Measurements from ENCODE around the gene IFT88. TPM values are rescaled to one million over a fixed set of nuclear protein-coding genes. Genes with fewer than 3 reads are reported as not detected.

IFT88 gene
- total and polyA plus RNA-seq, 4 donors: 8.7 to 59.0 (median 14.6) TPM

- Histone ChIP-seq H3K9ac (ENCODE audit: insufficient read depth in 1 of 2, low read length in 2 of 2) (no peak overlapping the region), H3K4me3 (no peak overlapping the region), H3K36me3 (ENCODE audit: control insufficient read depth in 4 of 4, insufficient read depth in 4 of 4, low read length in 4 of 4) (peaks cover 3 to 16% (median 4%) of the 10 kb centered on the region in 4 donors), H3K4me1 (ENCODE audit: control insufficient read depth in 5 of 5, insufficient read depth in 5 of 5, low read length in 5 of 5) (peaks cover 0 to 4% (median 0%) of the 10 kb centered on the region in 5 donors), H3K27me3 (ENCODE audit: control insufficient read depth in 3 of 3, insufficient read depth in 3 of 3, low read length in 2 of 3) (no peaks in the 10 kb centered on the region), H3K27ac (ENCODE audit: low read depth in 1 of 2, low read length in 1 of 2) (no peak overlapping the region), H3K9me3 (ENCODE audit: control insufficient read depth in 4 of 4, insufficient read depth in 3 of 4, low read length in 3 of 4) (no peaks in the 10 kb centered on the region)
- DNase-seq (no peak), ATAC-seq (ENCODE audit: insufficient read depth, low FRiP score) (no peak)
- 98% methylated on average over 3 of the region's 3 CpGs for WGBS, 2 donors
- TF ChIP-seq CTCF (IDR thresholded peaks at IDR 0.05; ENCODE audit: control extremely low read depth, extremely low read depth): no peak
Observed at GRCh38 chr13:20633802-20634201, 66.8 kb downstream of the IFT88 start.

GRCh38 chr13:20636079-20636478 lies 69.1 kb downstream of the IFT88 start:
- Histone ChIP-seq H3K4me3 (no peak overlapping the region), H3K4me1 (ENCODE audit: control insufficient read depth in 5 of 5, insufficient read depth in 5 of 5, low read length in 5 of 5) (no peaks in the 10 kb centered on the region), H3K27me3 (ENCODE audit: control insufficient read depth in 3 of 3, insufficient read depth in 3 of 3, low read length in 2 of 3) (no peaks in the 10 kb centered on the region), H3K36me3 (ENCODE audit: control insufficient read depth in 4 of 4, insufficient read depth in 4 of 4, low read length in 4 of 4) (peaks cover 3 to 18% (median 4%) of the 10 kb centered on the region in 4 donors), H3K9ac (ENCODE audit: insufficient read depth in 1 of 2, low read length in 2 of 2) (no peak overlapping the region), H3K27ac (ENCODE audit: low read depth in 1 of 2, low read length in 1 of 2) (no peak overlapping the region), H3K9me3 (ENCODE audit: control insufficient read depth in 4 of 4, insufficient read depth in 3 of 4, low read length in 3 of 4) (no peaks in the 10 kb centered on the region)
- no peak for TF ChIP-seq CTCF (IDR thresholded peaks at IDR 0.05; ENCODE audit: control extremely low read depth, extremely low read depth)
- DNase-seq (no peak), ATAC-seq (ENCODE audit: insufficient read depth, low FRiP score) (no peak)
- 93 to 97% methylated on average over 1 of the region's 1 CpG for WGBS, 2 donors

GRCh38 chr13:20637811-20638210 lies 70.9 kb downstream of the IFT88 start:
- H3K4me1 ChIP-seq (ENCODE audit: control insufficient read depth in 5 of 5, insufficient read depth in 5 of 5, low read length in 5 of 5): no peaks in the 10 kb centered on the region
- H3K27ac ChIP-seq (ENCODE audit: low read depth in 1 of 2, low read length in 1 of 2): no peak overlapping the region
- TF ChIP-seq CTCF (IDR thresholded peaks at IDR 0.05; ENCODE audit: control extremely low read depth, extremely low read depth): no peak
- H3K36me3 ChIP-seq (ENCODE audit: control insufficient read depth in 4 of 4, insufficient read depth in 4 of 4, low read length in 4 of 4): peaks cover 3 to 18% (median 4%) of the 10 kb centered on the region in 4 donors
- H3K9me3 ChIP-seq (ENCODE audit: control insufficient read depth in 4 of 4, insufficient read depth in 3 of 4, low read length in 3 of 4): no peaks in the 10 kb centered on the region
- H3K9ac ChIP-seq (ENCODE audit: insufficient read depth in 1 of 2, low read length in 2 of 2): no peak overlapping the region
- no peaks in the 10 kb centered on the region for H3K27me3 ChIP-seq (ENCODE audit: control insufficient read depth in 3 of 3, insufficient read depth in 3 of 3, low read length in 2 of 3)
- H3K4me3 ChIP-seq: no peak overlapping the region
- 94 to 95% methylated on average over 5 of the region's 5 CpGs for WGBS, 2 donors
- ATAC-seq (ENCODE audit: insufficient read depth, low FRiP score) (no peak), DNase-seq (no peak)

- no peak overlapping the region for H3K9ac ChIP-seq (ENCODE audit: insufficient read depth in 1 of 2, low read length in 2 of 2)
- TF ChIP-seq CTCF (IDR thresholded peaks at IDR 0.05; ENCODE audit: control extremely low read depth, extremely low read depth): no peak
- ATAC-seq (ENCODE audit: insufficient read depth, low FRiP score) (no peak), DNase-seq (no peak)
- 97 to 99% methylated on average over 2 of the region's 2 CpGs for WGBS, 2 donors
- no peaks in the 10 kb centered on the region for H3K4me1 ChIP-seq (ENCODE audit: control insufficient read depth in 5 of 5, insufficient read depth in 5 of 5, low read length in 5 of 5)
- H3K36me3 ChIP-seq (ENCODE audit: control insufficient read depth in 4 of 4, insufficient read depth in 4 of 4, low read length in 4 of 4): peaks cover 0 to 12% (median 4%) of the 10 kb centered on the region in 4 donors
- H3K27me3 ChIP-seq (ENCODE audit: control insufficient read depth in 3 of 3, insufficient read depth in 3 of 3, low read length in 2 of 3): no peaks in the 10 kb centered on the region
- no peak overlapping the region for H3K27ac ChIP-seq (ENCODE audit: low read depth in 1 of 2, low read length in 1 of 2)
- no peaks in the 10 kb centered on the region for H3K9me3 ChIP-seq (ENCODE audit: control insufficient read depth in 4 of 4, insufficient read depth in 3 of 4, low read length in 3 of 4)
- H3K4me3 ChIP-seq: no peak overlapping the region
Observed at GRCh38 chr13:20647758-20648157, 80.8 kb downstream of the IFT88 start.
